Activated T-cell treated with anti-CD3 and anti-CD28 coated beads for 24 hours (primary cell): Measurements from ENCODE around the gene TSFM.

Source experiments
- DNase-seq: peaks from one replicate; pipeline ENCODE4 v3.0.0-alpha.2; 2020; ENCODE audit warnings: low read depth

TSFM gene

GRCh38 chr12:57782608-57783465, at the start of gene TSFM:
TSFM (plus strand) TSS chr12:57782787; CDS start chr12:57782802, 15 bp downstream.
- DNase-seq = peak; percentile 94

GRCh38 chr12:57733928-57734327, 48.7 kb upstream of the TSFM start:
- DNase-seq = no peak

GRCh38 chr12:57734591-57734990, 48.0 kb upstream of the TSFM start:
- DNase-seq = no peak

GRCh38 chr12:57735198-57735855, 47.3 kb upstream of the TSFM start:
- no peak for DNase-seq

GRCh38 chr12:57735952-57736740, 46.4 kb upstream of the TSFM start:
- no peak for DNase-seq

- no peak for DNase-seq
Measured at GRCh38 chr12:57736741-57737466, 45.7 kb upstream of the TSFM start.

GRCh38 chr12:57737467-57738460, 44.8 kb upstream of the TSFM start:
- DNase-seq = no peak

- DNase-seq = no peak
Measured at GRCh38 chr12:57738661-57739237, 43.8 kb upstream of the TSFM start, which contains the start of gene AGAP2. AGAP2 (minus strand) TSS chr12:57738742; CDS start chr12:57738246, 496 bp downstream.

- no peak for DNase-seq
Measured at GRCh38 chr12:57739387-57739786, 43.2 kb upstream of the TSFM start.

- DNase-seq = no peak
Measured at GRCh38 chr12:57739914-57740538, 42.6 kb upstream of the TSFM start.

- DNase-seq = peak; percentile 60
Measured at GRCh38 chr12:57740656-57741412, 41.8 kb upstream of the TSFM start.

GRCh38 chr12:57741413-57741789, 41.2 kb upstream of the TSFM start:
- DNase-seq = no peak

GRCh38 chr12:57741844-57742738, 40.5 kb upstream of the TSFM start:
- peak; percentile 74 for DNase-seq

GRCh38 chr12:57743769-57744168, 38.8 kb upstream of the TSFM start:
- DNase-seq = no peak

- peak; percentile 54 for DNase-seq
Measured at GRCh38 chr12:57744194-57744776, 38.3 kb upstream of the TSFM start.

- DNase-seq = peak; percentile 93
Measured at GRCh38 chr12:57744777-57745484, 37.7 kb upstream of the TSFM start, which contains the start of gene TSPAN31. TSPAN31 (plus strand) TSS chr12:57745039; CDS start chr12:57745155, 116 bp downstream.

GRCh38 chr12:57745485-57745881, 37.1 kb upstream of the TSFM start:
- no peak for DNase-seq
